Liver (tissue), 9 donors: ENCODE data around the gene CROCC2. TPM values are rescaled to one million over a fixed set of nuclear protein-coding genes. Genes with fewer than 3 reads are reported as not detected.

Source experiments
- DNase-seq: peaks from one replicate; pipeline ENCODE4 v3.0.0-alpha.2; 2017; ENCODE audit warnings: low spot score
- H3K27ac ChIP-seq, 2 donors: one replicate each; pipeline ENCODE4 v1.7.0; 2013; ENCODE audit warnings: inconsistent platforms in 2 of 2, low read length in 2 of 2, control low read depth in 1 of 2, low read depth in 1 of 2, mild to moderate bottlenecking in 1 of 2
- H3K27me3 ChIP-seq, 4 donors: one replicate each; pipeline versions ENCODE4 v1.6.1 to v1.7.0; 2013; ENCODE audit warnings: low read length in 3 of 4, inconsistent platforms in 1 of 4, mild to moderate bottlenecking in 1 of 4, moderate library complexity in 1 of 4; ENCODE audit not compliant: control insufficient read depth in 4 of 4, insufficient read depth in 4 of 4
- H3K36me3 ChIP-seq, 4 donors: one replicate each; pipeline versions ENCODE4 v1.6.1 to v1.7.0; 2013; ENCODE audit warnings: low read length in 3 of 4, mild to moderate bottlenecking in 3 of 4, low read depth in 1 of 4, moderate library complexity in 1 of 4; ENCODE audit not compliant: control insufficient read depth in 4 of 4, insufficient read depth in 3 of 4
- H3K4me1 ChIP-seq, 4 donors: one replicate each; pipeline versions ENCODE4 v1.6.1 to v1.7.0; 2013; ENCODE audit warnings: low read length in 3 of 4, mild to moderate bottlenecking in 3 of 4, moderate library complexity in 1 of 4; ENCODE audit not compliant: control insufficient read depth in 4 of 4, insufficient read depth in 4 of 4
- H3K4me3 ChIP-seq, 3 donors: one replicate each; pipeline versions ENCODE4 v1.6.1 to v1.7.0; 2013; ENCODE audit warnings: low read length in 3 of 3, control low read depth in 1 of 3, low read depth in 1 of 3, mild to moderate bottlenecking in 1 of 3
- H3K9ac ChIP-seq, 2 donors: one replicate each; pipeline ENCODE4 v1.7.0; 2013; ENCODE audit warnings: low read length in 2 of 2, mild to moderate bottlenecking in 2 of 2, moderate library complexity in 2 of 2, control low read depth in 1 of 2, low read depth in 1 of 2
- H3K9me3 ChIP-seq, 4 donors: one replicate each; pipeline versions ENCODE4 v1.6.1 to v1.7.0; 2013; ENCODE audit warnings: low read length in 3 of 4; ENCODE audit not compliant: control insufficient read depth in 4 of 4
- ATF3 ChIP-seq: IDR thresholded peaks from 2 replicates; pipeline ENCODE4 v1.6.1; 2016; ENCODE audit warnings: antibody characterized with exemption
- CTCF ChIP-seq: fragments of 150-350 bp; IDR thresholded peaks from 2 replicates; pipeline ENCODE4 v1.5.1; 2017; ENCODE audit warnings: improper control_type of control experiment, low read depth, low read length; ENCODE audit not compliant: missing input control
- EGR1 ChIP-seq, 2 donors: IDR thresholded peaks; 2 replicates each; pipeline ENCODE4 v1.6.1; 2016 to 2018; ENCODE audit warnings: antibody characterized with exemption in 2 of 2, low read depth in 2 of 2
- FOXA1 ChIP-seq: IDR thresholded peaks from 2 replicates; pipeline ENCODE4 v1.6.1; 2016; ENCODE audit warnings: antibody characterized with exemption
- FOXA2 ChIP-seq: IDR thresholded peaks from 2 replicates; pipeline ENCODE4 v1.6.1; 2016; ENCODE audit warnings: antibody characterized with exemption
- GABPA ChIP-seq, 2 donors: IDR thresholded peaks in 1 of 2; conservative IDR thresholded peaks in 1 of 2; 2 replicates each; pipeline ENCODE4 v1.6.1; 2016; ENCODE audit warnings: antibody characterized with exemption in 2 of 2, mild to moderate bottlenecking in 1 of 2, moderate library complexity in 1 of 2
- HNF4G ChIP-seq: IDR thresholded peaks from 2 replicates; pipeline ENCODE4 v1.6.1; 2016; ENCODE audit warnings: antibody characterized with exemption
- JUND ChIP-seq, 2 donors: IDR thresholded peaks; 2 replicates each; pipeline ENCODE4 v1.6.1; 2016; ENCODE audit warnings: antibody characterized with exemption in 2 of 2
- NR2F2 ChIP-seq: IDR thresholded peaks from 2 replicates; pipeline ENCODE4 v1.6.1; 2016; ENCODE audit warnings: antibody characterized with exemption
- REST ChIP-seq: IDR thresholded peaks from 2 replicates; pipeline ENCODE4 v1.6.1; 2016; ENCODE audit warnings: antibody characterized with exemption, mild to moderate bottlenecking
- RXRA ChIP-seq, 2 donors: IDR thresholded peaks; 2 replicates each; pipeline ENCODE4 v1.6.1; 2017 to 2018; ENCODE audit warnings: antibody characterized with exemption in 2 of 2, mild to moderate bottlenecking in 1 of 2
- SP1 ChIP-seq: IDR thresholded peaks from 2 replicates; pipeline ENCODE4 v1.6.1; 2018; ENCODE audit warnings: antibody characterized with exemption, mild to moderate bottlenecking
- TAF1 ChIP-seq: conservative IDR thresholded peaks from 2 replicates; pipeline ENCODE4 v1.6.1; 2016; ENCODE audit warnings: antibody characterized with exemption, mild to moderate bottlenecking
- YY1 ChIP-seq: IDR thresholded peaks from 2 replicates; pipeline ENCODE4 v1.6.1; 2016; ENCODE audit warnings: antibody characterized with exemption, mild to moderate bottlenecking
- ZBTB33 ChIP-seq: IDR thresholded peaks from 2 replicates; pipeline ENCODE4 v1.6.1; 2016; ENCODE audit warnings: antibody characterized with exemption
- WGBS: extraction: QIAGEN DNeasy Blood & Tissue Kit; methylation state at CpG from one replicate; pipeline ENCODE4 v1.1.7; 2013; 5-methylcytosine and 5-hydroxymethylcytosine counted together
- polyA plus RNA-seq, 2 donors: library from polyadenylated mRNA; stranded (reverse) in 1 of 2; unstranded in 1 of 2; fragments of 200-250 nt in 1 of 2; fragments of >200 nt in 1 of 2; fragmentation: Nextera tagmentation in 1 of 2; extraction: Ambion mirVana in 1 of 2; gene quantifications; one replicate each; pipeline versions ENCODE4 v1.2.1 to v1.2.3, GENCODE V29; 2013 to 2015
- total RNA-seq, 2 donors: library from RNA; depleted of rRNA; stranded (reverse); fragments of >200 nt; gene quantifications; one replicate each; pipeline ENCODE4 v1.2.3, GENCODE V29; 2014
- donor health status: healthy.
- donor health status: healthy.
- donor health status: healthy.
- donor health status: healthy.
- donor health status: healthy.

Gene CROCC2
- total and polyA plus RNA-seq, 4 donors: under 0.01 to 0.13 (median 0.05) TPM

GRCh38 chr2:241009191-241009590 is 103.1 kb downstream of the CROCC2 start:
- no peak for TF ChIP-seq FOXA2
- Histone ChIP-seq H3K9me3 (peaks cover 0 to 3% (median 0%) of the 10 kb centered on the region in 4 donors), H3K36me3 (peaks cover 0 to 3% (median 0%) of the 10 kb centered on the region in 4 donors), H3K4me3 (no peak overlapping the region), H3K9ac (no peak overlapping the region), H3K4me1 (peaks cover 0 to 11% (median 0%) of the 10 kb centered on the region in 4 donors), H3K27ac (no peak overlapping the region), H3K27me3 (no peaks in the 10 kb centered on the region)
- WGBS: 82% methylated on average over 2 of the region's 2 CpGs
- DNase-seq: no peak

GRCh38 chr2:241009601-241010530 is 103.7 kb downstream of the CROCC2 start:
- Histone ChIP-seq H3K9ac (no peak overlapping the region), H3K4me1 (peaks cover 0 to 11% (median 0%) of the 10 kb centered on the region in 4 donors), H3K27me3 (no peaks in the 10 kb centered on the region), H3K36me3 (peaks cover 0 to 6% (median 0%) of the 10 kb centered on the region in 4 donors), H3K4me3 (no peak overlapping the region), H3K27ac (no peak overlapping the region), H3K9me3 (no peaks in the 10 kb centered on the region)
- TF ChIP-seq SP1: no peak
- peak; percentile 9 for TF ChIP-seq CTCF
- peak; percentile 82 for TF ChIP-seq NR2F2
- WGBS: 54% methylated on average over 28 of the region's 28 CpGs
- DNase-seq: peak; percentile 33

GRCh38 chr2:241010531-241011295 is 104.6 kb downstream of the CROCC2 start:
- Histone ChIP-seq H3K9ac (no peak overlapping the region), H3K27me3 (no peaks in the 10 kb centered on the region), H3K4me3 (no peak overlapping the region), H3K27ac (no peak overlapping the region), H3K36me3 (peaks cover 0 to 7% (median 0%) of the 10 kb centered on the region in 4 donors), H3K9me3 (no peaks in the 10 kb centered on the region), H3K4me1 (peaks cover 0 to 11% (median 0%) of the 10 kb centered on the region in 4 donors)
- DNase-seq: no peak
- 80% methylated on average over 12 of the region's 12 CpGs for WGBS
- TF ChIP-seq TAF1 (no peak), ATF3 (no peak), RXRA (IDR thresholded peaks at IDR 0.05) (no peak), YY1 (no peak), GABPA (IDR thresholded peaks at IDR 0.05 in 1 of 2, conservative IDR thresholded peaks at IDR 0.05 in 1 of 2) (no peak), ZBTB33 (no peak), REST (no peak), SP1 (no peak), CTCF (no peak), NR2F2 (no peak), HNF4G (no peak), JUND (IDR thresholded peaks at IDR 0.05) (no peak), EGR1 (IDR thresholded peaks at IDR 0.05; ENCODE audit: low read depth in 2 of 2) (no peak), FOXA1 (no peak)
